Chondrocyte (in vitro differentiated cells): ENCODE measurements around the gene HIPK1. TPM values are rescaled to one million over a fixed set of nuclear protein-coding genes. Genes with fewer than 3 reads are reported as not detected.

ENCODE experiments used
- DNase-seq: peaks from one replicate; pipeline ENCODE4 v3.0.0; 2021; ENCODE audit warnings: mixed read lengths, low spot score
- H3K27ac Mint-ChIP-seq: one replicate; pipeline ENCODE4 v1.8.0; 2021; ENCODE audit warnings: mild to moderate bottlenecking, moderate library complexity, mixed read lengths; ENCODE audit not compliant: unreplicated experiment
- H3K27me3 Mint-ChIP-seq: 2 replicates; pipeline ENCODE4 v1.8.0; 2021; ENCODE audit warnings: low read depth, mixed read lengths
- H3K36me3 Mint-ChIP-seq: 2 replicates; pipeline ENCODE4 v1.8.0; 2021; ENCODE audit warnings: low read depth, mixed read lengths
- H3K4me1 Mint-ChIP-seq: 2 replicates; pipeline ENCODE4 v1.8.0; 2021; ENCODE audit warnings: low read depth, mild to moderate bottlenecking, mixed read lengths
- H3K4me3 Mint-ChIP-seq: one replicate; pipeline ENCODE4 v1.8.0; 2021; ENCODE audit warnings: mild to moderate bottlenecking, moderate library complexity, mixed read lengths; ENCODE audit not compliant: unreplicated experiment
- H3K9me3 Mint-ChIP-seq: 2 replicates; pipeline ENCODE4 v1.8.0; 2021; ENCODE audit warnings: low read depth, mixed read lengths
- total RNA-seq: library from RNA; stranded (reverse); gene quantifications from 3 replicates; pipeline ENCODE4 v1.2.1, GENCODE V29; 2021
- TF ChIP-seq, protein P1 (sequence below): fragments of 200-600 bp; sonication (generic); IDR thresholded peaks from 2 replicates; pipeline ENCODE4 v1.5.0; 2021; ENCODE audit warnings: antibody characterized with exemption, mild to moderate bottlenecking, moderate library complexity

HIPK1 gene
- total RNA-seq, 1 donor from 2014 or later: 57.4 TPM

DNA sequence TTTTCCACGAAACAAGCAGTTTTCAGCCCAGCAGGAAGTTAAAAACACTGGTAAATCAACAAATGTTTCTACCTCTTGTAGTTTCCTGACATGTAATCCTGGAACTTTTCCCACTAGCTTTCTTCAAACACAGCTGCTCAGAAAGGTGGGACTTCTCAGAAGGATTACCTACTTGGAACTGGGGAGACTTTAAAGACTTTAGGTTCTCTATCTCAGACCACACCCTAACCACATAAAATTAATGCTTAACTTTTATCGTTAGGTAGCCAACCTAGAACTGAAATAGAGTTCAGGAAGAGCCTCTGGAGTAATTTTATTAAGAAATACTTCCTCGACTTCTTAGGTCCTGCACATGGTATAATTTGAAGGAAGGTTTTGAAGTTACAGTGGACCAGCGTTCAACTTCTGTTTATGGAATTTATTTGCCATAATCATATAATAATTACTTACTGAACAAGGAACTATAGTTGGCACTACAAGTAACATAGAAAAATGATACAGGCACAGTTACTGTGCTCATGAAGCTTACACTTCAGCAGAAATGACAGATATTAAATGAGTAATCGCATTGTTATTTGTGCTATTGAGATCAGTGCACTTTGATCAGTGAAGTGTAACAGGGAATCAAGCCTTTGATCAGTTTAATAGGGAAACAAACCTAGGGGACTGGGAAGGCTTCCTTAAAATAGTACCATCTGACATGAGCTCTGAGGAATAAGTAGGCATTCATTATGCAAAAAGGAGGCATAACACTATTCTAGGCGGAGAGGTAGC lies 41.5 kb upstream of the HIPK1 start, which contains the start of gene BCL2L15:
Gene BCL2L15, minus strand, starts transcription at position 180 of the 774 bp plus-strand sequence. CDS start 206 bp downstream, outside the sequence.
- Mint-ChIP-seq H3K4me3 (no peak within 1 kb of the TSS), H3K36me3 (no peaks in the 10 kb centered on the region)

DNA sequence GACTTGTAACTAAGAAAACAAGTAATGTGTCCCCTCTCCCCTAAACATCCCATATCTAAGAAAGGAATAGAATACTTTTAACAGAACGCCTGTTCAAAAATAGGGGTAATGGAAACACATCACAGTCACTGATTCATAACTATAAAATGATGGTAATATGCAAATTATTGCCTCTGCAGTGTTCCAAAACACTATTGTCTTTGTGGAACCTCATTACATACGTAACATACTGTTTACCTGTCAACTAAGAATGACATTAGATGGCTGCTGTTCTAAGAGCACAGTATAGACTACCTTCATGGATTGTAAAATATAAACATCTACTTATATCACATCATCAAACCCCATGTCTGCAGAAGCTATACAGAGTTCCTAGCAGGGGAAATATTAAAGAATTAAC lies 38.3 kb upstream of the HIPK1 start:
- H3K27ac Mint-ChIP-seq: no peak overlapping the region
- DNase-seq: no peak
- H3K4me1 Mint-ChIP-seq: peaks cover 7% of the 10 kb centered on the region
- no peak overlapping the region for H3K4me3 Mint-ChIP-seq
- H3K36me3 Mint-ChIP-seq: peaks cover 7% of the 10 kb centered on the region
- H3K9me3 Mint-ChIP-seq: no peaks in the 10 kb centered on the region
- TF ChIP-seq, protein P1, sequence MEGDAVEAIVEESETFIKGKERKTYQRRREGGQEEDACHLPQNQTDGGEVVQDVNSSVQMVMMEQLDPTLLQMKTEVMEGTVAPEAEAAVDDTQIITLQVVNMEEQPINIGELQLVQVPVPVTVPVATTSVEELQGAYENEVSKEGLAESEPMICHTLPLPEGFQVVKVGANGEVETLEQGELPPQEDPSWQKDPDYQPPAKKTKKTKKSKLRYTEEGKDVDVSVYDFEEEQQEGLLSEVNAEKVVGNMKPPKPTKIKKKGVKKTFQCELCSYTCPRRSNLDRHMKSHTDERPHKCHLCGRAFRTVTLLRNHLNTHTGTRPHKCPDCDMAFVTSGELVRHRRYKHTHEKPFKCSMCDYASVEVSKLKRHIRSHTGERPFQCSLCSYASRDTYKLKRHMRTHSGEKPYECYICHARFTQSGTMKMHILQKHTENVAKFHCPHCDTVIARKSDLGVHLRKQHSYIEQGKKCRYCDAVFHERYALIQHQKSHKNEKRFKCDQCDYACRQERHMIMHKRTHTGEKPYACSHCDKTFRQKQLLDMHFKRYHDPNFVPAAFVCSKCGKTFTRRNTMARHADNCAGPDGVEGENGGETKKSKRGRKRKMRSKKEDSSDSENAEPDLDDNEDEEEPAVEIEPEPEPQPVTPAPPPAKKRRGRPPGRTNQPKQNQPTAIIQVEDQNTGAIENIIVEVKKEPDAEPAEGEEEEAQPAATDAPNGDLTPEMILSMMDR: no peak
- H3K27me3 Mint-ChIP-seq: no peaks in the 10 kb centered on the region

More for the DNA sequence above, 41.5 kb upstream of the HIPK1 start, which contains the start of gene BCL2L15:
- Mint-ChIP-seq H3K9me3 (no peaks in the 10 kb centered on the region), H3K27ac (no peak within 1 kb of the TSS), H3K4me1 (peaks cover 6% of the 10 kb centered on the region), H3K27me3 (no peaks in the 10 kb centered on the region)
- no peak for DNase-seq
- TF ChIP-seq, protein P1: no peak

DNA sequence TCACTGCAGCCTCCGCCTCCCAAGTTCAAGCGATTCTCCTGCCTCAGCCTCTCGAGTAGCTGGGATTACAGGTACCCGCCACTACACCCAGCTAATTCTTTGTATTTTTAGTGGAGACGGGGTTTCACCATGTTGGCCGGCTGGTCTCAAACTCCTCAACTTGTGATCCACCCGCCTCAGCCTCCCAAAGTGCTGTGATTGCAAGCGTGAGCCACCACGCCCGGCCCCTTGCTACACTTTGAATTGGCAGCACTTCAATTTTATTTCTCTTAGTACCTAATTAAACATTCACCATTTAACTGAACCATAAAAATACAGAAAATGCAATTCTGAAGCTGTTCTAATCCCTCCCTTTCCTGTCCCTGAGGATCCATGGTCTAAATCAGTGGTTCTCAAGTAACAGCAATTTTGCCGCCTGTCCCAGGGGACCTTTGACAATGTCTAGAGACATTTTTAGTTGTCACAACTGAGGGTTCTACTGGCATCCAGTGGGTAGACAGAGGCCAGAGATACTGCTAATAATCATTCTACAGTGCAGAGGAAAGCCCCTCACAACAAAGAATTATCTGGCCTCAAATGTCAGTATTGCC lies 37.4 kb upstream of the HIPK1 start:
- no peaks in the 10 kb centered on the region for H3K27me3 Mint-ChIP-seq
- H3K4me1 Mint-ChIP-seq: peaks cover 5% of the 10 kb centered on the region
- no peak overlapping the region for H3K4me3 Mint-ChIP-seq
- H3K36me3 Mint-ChIP-seq: peaks cover 16% of the 10 kb centered on the region
- TF ChIP-seq, protein P1: no peak
- H3K27ac Mint-ChIP-seq: no peak overlapping the region
- H3K9me3 Mint-ChIP-seq: no peaks in the 10 kb centered on the region
- no peak for DNase-seq

DNA sequence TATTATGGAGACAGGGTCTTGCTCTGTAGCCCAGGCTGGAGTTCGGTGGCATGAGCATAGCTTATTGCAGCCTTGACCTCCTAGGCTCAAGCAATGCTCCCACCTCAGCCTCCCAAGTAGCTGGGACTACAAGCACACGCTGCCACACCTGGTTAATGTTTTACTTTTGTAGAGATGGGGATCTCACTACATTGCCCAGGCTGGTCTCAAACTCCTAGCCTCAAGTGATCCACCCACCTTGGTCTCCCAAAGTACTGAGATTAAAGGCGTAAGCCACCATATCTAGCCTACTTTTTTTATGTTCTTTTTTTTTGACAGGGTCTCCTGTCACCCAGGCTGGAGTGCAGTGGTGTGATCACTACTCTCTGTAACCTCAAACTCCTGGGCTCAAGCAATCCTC lies 35.9 kb upstream of the HIPK1 start:
- no peaks in the 10 kb centered on the region for H3K27me3 Mint-ChIP-seq
- TF ChIP-seq, protein P1: no peak
- peaks cover 5% of the 10 kb centered on the region for H3K4me1 Mint-ChIP-seq
- H3K27ac Mint-ChIP-seq: no peak overlapping the region
- no peaks in the 10 kb centered on the region for H3K9me3 Mint-ChIP-seq
- peaks cover 22% of the 10 kb centered on the region for H3K36me3 Mint-ChIP-seq
- no peak for DNase-seq
- H3K4me3 Mint-ChIP-seq: no peak overlapping the region

DNA sequence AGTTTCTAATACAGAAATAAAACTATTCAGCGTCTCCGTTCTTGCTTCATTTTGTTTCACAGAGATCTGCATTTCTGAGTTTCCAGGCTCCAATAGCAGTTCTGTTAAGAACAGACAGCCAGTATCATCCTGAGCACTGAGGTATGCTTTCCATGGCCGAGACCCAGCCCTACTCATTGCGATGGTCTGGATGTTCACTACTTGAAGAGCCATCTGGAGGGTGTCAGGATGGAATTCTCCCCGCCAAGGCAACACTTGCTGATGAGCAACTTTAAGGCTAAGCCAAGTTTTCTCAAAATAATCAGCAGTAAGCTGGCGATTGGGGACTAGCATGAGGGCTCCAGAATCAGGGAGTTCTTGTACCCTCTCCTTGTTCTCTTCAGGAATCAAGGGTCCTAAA lies 34.0 kb upstream of the HIPK1 start:
- H3K36me3 Mint-ChIP-seq: peaks cover 32% of the 10 kb centered on the region
- no peak overlapping the region for H3K27ac Mint-ChIP-seq
- H3K9me3 Mint-ChIP-seq: no peaks in the 10 kb centered on the region
- TF ChIP-seq, protein P1: no peak
- peaks cover 21% of the 10 kb centered on the region for H3K4me1 Mint-ChIP-seq
- DNase-seq: no peak
- no peaks in the 10 kb centered on the region for H3K27me3 Mint-ChIP-seq
- H3K4me3 Mint-ChIP-seq: no peak overlapping the region
